Lung (tissue), 12 donors: ENCODE measurements around the gene IFNL1. TPM values are rescaled to one million over a fixed set of nuclear protein-coding genes. Genes with fewer than 3 reads are reported as not detected.

Experiments
- ATAC-seq: fragments of 200-7000 bp; cut with Tn5 transposase; one replicate; pipeline ENCODE4 v1.9.1; 2020; ENCODE audit warnings: moderate number of reproducible peaks; ENCODE audit not compliant: insufficient read depth, low FRiP score
- DNase-seq, 3 donors: peaks; one replicate each; pipeline ENCODE4 v3.0.0-alpha.2; 2013 to 2017
- H3K27ac ChIP-seq, 2 donors: one replicate each; pipeline ENCODE4 v1.5.1; 2013; ENCODE audit warnings: mild to moderate bottlenecking in 2 of 2, moderate library complexity in 2 of 2, control low read depth in 1 of 2, inconsistent platforms in 1 of 2, low read depth in 1 of 2, low read length in 1 of 2
- H3K27me3 ChIP-seq, 3 donors: one replicate each; pipeline ENCODE4 v1.5.1; 2013; ENCODE audit warnings: low read length in 2 of 3; ENCODE audit not compliant: control insufficient read depth in 3 of 3, insufficient read depth in 3 of 3
- H3K36me3 ChIP-seq, 4 donors: one replicate each; pipeline ENCODE4 v1.5.1; 2013; ENCODE audit warnings: low read length in 4 of 4, mild to moderate bottlenecking in 1 of 4, moderate library complexity in 1 of 4; ENCODE audit not compliant: control insufficient read depth in 4 of 4, insufficient read depth in 4 of 4
- H3K4me1 ChIP-seq, 5 donors: one replicate each; pipeline ENCODE4 v1.5.1; 2013; ENCODE audit warnings: low read length in 5 of 5, mild to moderate bottlenecking in 2 of 5, moderate library complexity in 1 of 5; ENCODE audit not compliant: control insufficient read depth in 5 of 5, insufficient read depth in 5 of 5
- H3K4me3 ChIP-seq: one replicate; pipeline ENCODE4 v1.5.1; 2013; ENCODE audit warnings: mild to moderate bottlenecking, control low read depth, moderate library complexity
- H3K9ac ChIP-seq, 2 donors: one replicate each; pipeline ENCODE4 v1.5.1; 2013; ENCODE audit warnings: low read length in 2 of 2, control low read depth in 1 of 2; ENCODE audit not compliant: insufficient read depth in 1 of 2
- H3K9me3 ChIP-seq, 4 donors: one replicate each; pipeline ENCODE4 v1.5.1; 2013; ENCODE audit warnings: low read length in 3 of 4, mild to moderate bottlenecking in 1 of 4, moderate library complexity in 1 of 4; ENCODE audit not compliant: control insufficient read depth in 4 of 4, insufficient read depth in 3 of 4
- WGBS, 2 donors: extraction: QIAGEN DNeasy Blood & Tissue Kit; methylation state at CpG; one replicate each; pipeline ENCODE4 v1.1.7; 2013; 5-methylcytosine and 5-hydroxymethylcytosine counted together
- polyA plus RNA-seq, 2 donors: library from polyadenylated mRNA; stranded (reverse); fragments of 200-250 nt; gene quantifications; one replicate each; pipeline ENCODE4 v1.2.1, GENCODE V29; 2013
- total RNA-seq, 2 donors: library from RNA; depleted of rRNA in 1 of 2; stranded (reverse); fragments of >200 nt in 1 of 2; gene quantifications; one replicate each; pipeline ENCODE4 v1.2.1, GENCODE V29; 2014 to 2021
- TF ChIP-seq, protein P1 (sequence below): IDR thresholded peaks from 2 replicates; pipeline ENCODE4 v1.5.1; 2012; ENCODE audit warnings: mild to moderate bottlenecking; ENCODE audit errors: control extremely low read depth, extremely low read depth
- donor health status: control.
- donor health status: control.
- donor health status: Bipolar disorder and iron deficiency.
- donor health status: healthy.
- donor health status: DM: yes; HTN: yes; CAD: no.

IFNL1 gene
- total and polyA plus RNA-seq, 4 donors, result 0.17 TPM; not detected in 3

DNA sequence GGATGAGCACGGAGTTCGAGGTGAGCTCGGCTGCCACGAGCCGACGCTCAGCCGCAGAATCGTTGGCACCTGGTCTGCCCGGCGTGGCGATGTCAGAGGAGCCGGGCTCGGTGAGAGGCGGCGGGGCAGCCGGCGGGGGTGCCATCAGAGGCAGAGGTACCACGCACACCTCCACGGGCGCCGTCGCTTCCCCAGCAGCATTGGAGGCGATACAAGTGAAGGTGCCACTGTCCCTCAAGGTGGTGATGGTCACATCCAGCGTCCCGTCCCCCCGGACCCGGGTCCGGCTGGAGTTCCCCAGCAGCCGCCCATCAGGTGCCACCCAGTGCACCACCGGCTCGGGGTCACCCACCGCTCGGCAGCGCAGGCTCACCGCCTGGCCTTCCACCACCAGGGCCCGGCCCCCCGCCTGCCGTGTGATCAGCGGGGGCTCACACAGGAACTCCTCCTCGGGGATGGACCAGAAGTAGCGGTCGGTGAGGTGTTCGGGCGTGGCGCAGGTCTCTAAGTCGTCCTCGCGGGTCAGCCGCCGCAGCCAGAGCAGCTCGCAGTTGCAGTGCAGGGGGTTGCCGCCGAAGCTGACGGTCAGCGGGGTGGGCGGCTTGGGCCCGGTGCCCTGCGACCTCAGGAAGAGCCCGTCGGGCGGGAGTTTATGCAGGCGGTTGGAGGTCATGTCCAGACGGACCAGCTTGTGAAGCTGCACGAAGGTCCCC is 18.0 kb downstream of the IFNL1 start:
- Histone ChIP-seq H3K4me3 (no peak overlapping the region), H3K27ac (no peak overlapping the region), H3K4me1 (peaks cover 0 to 3% (median 0%) of the 10 kb centered on the region in 5 donors), H3K9me3 (no peaks in the 10 kb centered on the region), H3K27me3 (no peaks in the 10 kb centered on the region), H3K36me3 (peaks cover 0 to 14% (median 0%) of the 10 kb centered on the region in 4 donors), H3K9ac (no peak overlapping the region)
- TF ChIP-seq, protein P1, sequence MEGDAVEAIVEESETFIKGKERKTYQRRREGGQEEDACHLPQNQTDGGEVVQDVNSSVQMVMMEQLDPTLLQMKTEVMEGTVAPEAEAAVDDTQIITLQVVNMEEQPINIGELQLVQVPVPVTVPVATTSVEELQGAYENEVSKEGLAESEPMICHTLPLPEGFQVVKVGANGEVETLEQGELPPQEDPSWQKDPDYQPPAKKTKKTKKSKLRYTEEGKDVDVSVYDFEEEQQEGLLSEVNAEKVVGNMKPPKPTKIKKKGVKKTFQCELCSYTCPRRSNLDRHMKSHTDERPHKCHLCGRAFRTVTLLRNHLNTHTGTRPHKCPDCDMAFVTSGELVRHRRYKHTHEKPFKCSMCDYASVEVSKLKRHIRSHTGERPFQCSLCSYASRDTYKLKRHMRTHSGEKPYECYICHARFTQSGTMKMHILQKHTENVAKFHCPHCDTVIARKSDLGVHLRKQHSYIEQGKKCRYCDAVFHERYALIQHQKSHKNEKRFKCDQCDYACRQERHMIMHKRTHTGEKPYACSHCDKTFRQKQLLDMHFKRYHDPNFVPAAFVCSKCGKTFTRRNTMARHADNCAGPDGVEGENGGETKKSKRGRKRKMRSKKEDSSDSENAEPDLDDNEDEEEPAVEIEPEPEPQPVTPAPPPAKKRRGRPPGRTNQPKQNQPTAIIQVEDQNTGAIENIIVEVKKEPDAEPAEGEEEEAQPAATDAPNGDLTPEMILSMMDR, result no peak
- ATAC-seq (no peak), DNase-seq (no peak)
- WGBS, 2 donors, result 96% methylated on average over 64 of the region's 64 CpGs

GRCh38 chr19:39315933-39316332 is 19.7 kb downstream of the IFNL1 start:
- DNase-seq (no peak), ATAC-seq (no peak)
- no peak overlapping the region for H3K27ac ChIP-seq
- peaks cover 0 to 10% (median 3%) of the 10 kb centered on the region in 5 donors for H3K4me1 ChIP-seq
- H3K9me3 ChIP-seq, result no peaks in the 10 kb centered on the region
- H3K27me3 ChIP-seq, result no peaks in the 10 kb centered on the region
- H3K4me3 ChIP-seq, result no peak overlapping the region
- TF ChIP-seq, protein P1, result no peak
- WGBS, 2 donors, result 98 to 100% methylated on average over 1 of the region's 1 CpG
- peaks cover 0 to 13% (median 0%) of the 10 kb centered on the region in 4 donors for H3K36me3 ChIP-seq
- H3K9ac ChIP-seq, result no peak overlapping the region

DNA sequence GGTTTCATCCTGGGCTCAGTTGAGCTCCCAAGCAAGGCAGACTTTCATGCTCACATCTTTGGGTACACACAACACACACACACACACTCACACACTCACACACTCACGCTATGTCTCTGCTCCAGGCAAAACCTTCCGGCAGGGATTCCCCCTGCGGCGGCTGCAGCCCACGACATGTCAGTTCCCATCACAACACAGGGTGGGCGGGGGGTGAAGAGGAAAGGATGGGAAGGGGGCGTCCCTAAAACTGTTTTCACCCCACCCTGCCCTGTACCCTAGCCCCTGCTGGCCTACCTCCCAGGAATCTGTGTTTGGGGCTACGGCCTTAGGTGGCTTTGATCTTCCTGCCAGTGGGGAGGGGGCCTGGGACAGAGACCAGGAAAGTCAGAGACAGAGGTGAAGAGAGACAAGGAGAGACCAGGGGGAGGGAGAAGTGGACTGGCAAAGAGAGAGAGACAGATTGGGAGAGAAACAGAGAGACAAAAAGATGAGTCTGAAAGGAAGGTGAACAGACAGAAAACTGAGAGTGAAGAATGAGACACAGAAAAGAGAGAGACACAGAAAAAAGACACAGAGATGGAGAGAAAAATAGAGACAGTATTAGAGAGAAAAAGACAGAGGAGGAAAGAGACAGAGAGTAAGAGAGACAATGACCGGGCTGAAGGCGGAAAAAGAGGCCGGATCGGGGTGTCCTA is 20.6 kb downstream of the IFNL1 start:
- Histone ChIP-seq H3K9me3 (no peaks in the 10 kb centered on the region), H3K27me3 (no peaks in the 10 kb centered on the region), H3K4me1 (peaks cover 0 to 10% (median 3%) of the 10 kb centered on the region in 5 donors), H3K9ac (no peak overlapping the region), H3K4me3 (no peak overlapping the region), H3K27ac (no peak overlapping the region), H3K36me3 (peaks cover 0 to 13% (median 0%) of the 10 kb centered on the region in 4 donors)
- TF ChIP-seq, protein P1, result no peak
- DNase-seq (no peak), ATAC-seq (no peak)
- 90 to 94% methylated on average over 12 of the region's 12 CpGs for WGBS, 2 donors
